HG02943 (cell line): ENCODE measurements around the gene NOTUM.
"Not testable (repeated sequence)": the region's sequence is repeated elsewhere in the genome, so short reads cannot be mapped to it uniquely, and the experiment has no call there.

Experiments
- ATAC-seq: cut with Tn5 transposase; IDR thresholded peaks from one replicate; pipeline ENCODE4 v1.9.1; 2021; ENCODE audit warnings: mild to moderate bottlenecking, low read depth, moderate library complexity; ENCODE audit not compliant: unreplicated experiment

Gene NOTUM

GRCh38 chr17:81959362-81960129 is 1.4 kb downstream of the NOTUM start:
- ATAC-seq: no peak

DNA sequence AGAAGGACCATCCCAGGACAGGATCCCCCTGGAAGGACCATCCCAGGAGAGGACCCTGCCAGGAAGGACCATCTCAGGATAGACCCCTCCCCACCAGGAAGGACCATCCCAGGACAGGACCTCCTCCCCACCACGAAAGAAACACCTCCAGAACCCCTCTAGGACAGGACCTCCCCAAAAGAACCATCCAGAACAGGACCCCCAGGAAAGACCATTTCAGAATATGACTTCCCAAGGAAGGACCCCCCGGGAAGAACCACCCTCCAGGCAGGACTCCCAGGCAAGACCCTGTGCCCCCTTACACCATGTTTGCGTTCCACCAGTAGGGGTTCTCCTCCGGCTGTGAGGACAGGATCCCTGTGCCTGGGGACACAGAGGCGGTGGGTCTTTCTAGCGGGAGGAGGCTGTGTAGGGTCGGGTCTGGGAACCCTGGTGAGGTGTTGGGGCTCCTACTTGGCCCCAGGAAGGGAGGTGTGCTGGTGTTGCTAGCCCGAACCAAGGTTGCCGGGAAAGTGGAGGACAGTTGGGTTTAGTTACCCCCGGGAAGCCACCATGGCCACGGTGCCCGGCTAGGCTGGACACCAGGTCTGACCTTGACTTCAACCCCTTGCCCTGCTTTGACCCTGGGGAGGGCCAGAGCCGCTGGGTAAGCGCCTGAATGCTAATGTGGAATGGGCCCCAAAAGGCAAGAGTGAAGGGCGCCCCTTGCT is 2.2 kb downstream of the NOTUM start:
- no peak for ATAC-seq

DNA sequence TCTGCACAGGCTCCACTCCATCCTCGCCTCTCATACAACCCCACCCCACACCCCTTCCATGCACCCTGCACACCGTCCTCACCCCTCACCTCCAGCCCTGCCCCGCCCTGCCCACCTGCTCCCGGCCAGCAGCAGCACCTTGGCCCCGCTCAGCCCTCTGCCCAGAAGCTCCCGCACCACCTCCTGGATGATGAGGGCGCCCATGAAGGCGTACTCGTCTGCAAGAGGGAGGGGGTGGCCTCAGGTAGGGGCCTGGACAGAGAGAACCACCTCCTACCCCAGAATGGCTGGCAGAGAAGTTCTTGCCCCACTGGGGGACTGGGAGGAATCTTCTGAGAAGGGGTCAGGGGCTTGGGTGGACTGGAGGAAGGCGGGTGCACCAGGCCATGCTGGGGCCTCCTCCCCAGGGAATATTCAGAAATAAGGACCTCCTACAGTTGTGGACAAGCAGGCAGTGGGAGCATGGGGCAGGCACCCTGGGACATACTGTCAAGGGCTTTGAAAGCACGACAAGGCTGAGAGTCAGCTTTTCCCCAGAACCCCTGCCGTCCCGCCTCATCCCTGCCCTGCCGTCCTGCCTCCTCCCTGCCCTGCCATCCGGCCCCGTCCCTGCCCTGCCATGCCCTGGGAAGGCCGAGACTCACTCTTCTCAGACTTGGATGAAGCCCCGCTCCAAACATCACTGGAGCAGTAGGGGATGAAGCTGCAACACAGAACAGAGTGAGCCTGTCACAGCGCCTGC is 3.1 kb downstream of the NOTUM start:
- ATAC-seq: no peak

DNA sequence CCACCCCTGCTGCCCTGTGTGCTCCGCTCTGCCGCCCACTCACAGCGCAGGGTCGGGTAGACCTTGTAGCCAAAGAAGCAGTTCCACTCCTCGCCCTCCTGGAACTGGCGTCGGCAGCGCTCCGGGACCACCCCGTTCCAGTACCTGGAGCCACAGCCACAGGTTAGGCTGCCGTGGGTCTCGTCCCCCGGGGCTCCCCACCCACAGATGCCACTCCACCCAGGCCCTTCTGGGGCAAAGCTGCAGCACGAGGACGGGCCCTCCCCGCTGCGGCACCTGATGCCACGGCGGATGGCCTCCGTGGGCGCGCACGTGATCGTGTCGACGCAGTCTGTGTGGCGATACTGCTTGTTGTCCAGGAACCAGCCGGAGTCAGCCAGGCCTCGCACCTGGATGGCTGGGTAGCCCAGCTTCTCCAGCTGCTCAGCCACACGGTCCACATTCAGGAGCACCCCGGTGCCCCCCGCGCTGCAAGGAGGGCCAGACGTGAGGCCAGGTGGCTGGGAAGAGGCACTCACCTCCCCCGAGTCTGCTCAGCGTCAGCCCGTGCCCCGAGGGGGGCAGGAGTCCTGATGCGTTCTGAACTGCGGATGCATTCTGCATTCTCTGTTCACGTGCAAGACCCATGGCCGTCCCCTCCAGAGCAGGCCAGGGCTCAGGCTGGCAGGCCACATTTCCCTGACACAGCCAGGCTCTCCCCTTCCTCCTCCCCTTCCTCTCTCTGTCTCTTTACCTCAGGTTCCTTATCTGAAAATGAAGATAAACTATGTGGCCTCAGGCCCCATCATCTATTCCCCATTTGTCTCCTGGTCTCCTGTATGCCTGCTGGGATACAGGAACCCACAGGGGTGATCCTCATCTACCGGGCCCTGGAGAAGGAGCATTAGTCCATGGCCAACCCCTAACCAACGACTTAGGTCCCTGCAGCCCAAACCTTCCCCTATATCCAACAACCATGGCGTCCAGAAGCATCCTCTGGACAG is 4.1 kb downstream of the NOTUM start:
- no peak for ATAC-seq

DNA sequence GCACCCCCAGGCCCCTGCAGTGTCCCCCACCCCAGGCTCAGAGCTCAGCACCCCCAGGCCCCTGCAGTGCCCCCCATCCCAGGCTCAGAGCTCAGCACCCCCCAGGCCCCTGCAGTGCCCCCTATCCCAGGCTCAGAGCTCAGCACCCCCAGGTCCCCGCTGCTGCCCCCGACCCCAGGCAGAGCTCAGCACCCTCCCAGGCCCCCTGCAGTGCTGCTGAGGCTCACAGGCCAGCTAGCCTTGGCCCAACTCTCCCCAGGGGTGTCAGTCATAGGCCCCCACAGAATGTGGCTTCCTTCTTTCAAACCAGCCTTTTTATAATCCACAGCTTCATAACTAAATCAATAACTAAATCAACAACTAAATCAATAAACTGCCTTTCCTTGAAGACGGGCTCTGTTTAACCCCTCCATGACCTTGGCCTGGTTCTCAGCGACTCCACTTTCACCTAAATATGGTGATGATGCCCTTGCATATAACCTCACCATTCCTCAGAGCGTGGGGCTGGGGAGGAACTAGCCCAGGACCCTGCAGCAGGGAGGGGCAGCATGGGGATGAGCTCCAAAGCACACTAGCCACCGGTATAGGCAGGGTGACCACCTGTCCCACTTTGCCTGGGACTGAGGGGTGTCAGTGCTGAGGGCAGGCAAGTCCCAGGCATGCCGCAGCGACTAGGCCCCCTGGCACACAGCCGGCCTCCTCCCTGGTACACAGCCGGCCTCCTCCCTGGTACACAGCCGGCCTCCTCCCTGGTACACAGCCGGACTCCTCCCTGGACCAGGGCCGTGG is 5.0 kb downstream of the NOTUM start:
- ATAC-seq: no peak

DNA sequence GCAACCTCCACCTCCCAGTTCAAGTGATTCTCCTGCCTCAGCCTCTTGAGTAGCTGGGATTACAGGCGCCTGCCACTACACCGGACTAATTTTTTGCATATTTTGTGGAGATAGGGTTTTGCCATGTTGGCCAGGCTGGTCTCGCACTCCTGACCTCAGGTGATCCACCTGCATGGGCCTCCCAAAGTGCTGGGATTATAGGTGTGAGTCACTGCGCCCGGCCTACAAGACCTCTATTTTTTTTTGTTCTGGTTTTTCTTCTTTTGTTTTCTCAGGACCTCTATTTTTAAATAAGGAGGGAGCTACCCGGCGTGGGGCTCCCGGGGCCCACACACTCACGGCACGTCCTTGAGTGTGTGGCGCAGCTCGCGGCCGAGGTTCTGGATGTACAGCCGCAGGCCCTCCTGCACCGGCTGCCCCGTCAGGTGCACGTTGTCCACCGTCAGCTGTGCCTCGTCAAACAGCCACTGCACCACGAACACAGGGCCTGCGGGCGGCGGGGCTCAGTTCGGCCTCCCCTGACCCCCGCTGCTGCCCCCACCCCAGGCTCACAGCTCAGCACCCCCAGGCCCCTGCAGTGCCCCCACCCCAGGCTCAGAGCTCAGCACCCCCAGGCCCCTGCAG is 5.8 kb downstream of the NOTUM start:
- no peak for ATAC-seq

DNA sequence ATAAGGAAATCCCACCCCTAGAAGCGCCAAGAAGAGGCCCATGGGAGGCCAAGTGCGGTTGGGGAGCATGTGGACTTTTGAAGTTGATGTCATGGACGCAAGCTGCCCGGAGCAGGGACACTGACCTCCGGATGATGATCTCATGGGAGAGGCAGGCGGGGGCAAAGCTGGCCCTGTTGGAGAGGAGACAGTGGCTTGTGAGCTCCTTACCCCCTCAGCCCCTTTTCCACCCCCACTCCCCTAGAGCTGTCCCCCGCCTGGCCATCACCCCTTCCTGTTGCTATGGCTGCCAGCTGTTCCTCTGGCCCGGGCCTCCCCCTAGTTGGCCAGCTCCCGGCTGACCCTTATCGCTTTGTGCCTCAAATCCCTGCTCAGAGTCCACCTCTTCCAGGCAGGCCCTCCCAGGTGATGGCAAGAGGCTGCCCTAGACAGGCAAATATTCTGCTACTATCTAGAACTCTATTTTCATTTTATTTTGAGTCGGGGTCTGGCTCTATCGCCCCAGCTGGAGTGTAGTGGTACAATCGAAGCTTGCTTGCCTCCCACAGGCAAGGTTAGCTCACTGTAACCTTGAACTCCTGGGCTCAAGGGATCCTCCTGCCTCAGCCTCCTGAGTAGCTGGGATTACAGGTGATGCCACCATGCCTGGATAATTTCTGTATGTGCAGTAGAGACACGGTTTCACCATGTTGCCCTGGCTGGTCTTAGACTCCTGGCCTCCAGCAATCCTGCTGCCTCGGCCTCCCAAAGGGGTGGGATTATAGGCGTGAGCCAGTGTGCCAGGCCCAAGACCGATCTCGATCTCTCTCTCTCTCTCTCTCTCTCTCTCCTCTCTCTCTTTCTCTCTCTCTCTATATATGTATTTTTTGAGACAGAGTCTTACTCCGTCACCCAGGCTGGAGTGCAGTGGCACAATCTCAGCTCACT is 6.6 kb downstream of the NOTUM start:
- no peak for ATAC-seq

DNA sequence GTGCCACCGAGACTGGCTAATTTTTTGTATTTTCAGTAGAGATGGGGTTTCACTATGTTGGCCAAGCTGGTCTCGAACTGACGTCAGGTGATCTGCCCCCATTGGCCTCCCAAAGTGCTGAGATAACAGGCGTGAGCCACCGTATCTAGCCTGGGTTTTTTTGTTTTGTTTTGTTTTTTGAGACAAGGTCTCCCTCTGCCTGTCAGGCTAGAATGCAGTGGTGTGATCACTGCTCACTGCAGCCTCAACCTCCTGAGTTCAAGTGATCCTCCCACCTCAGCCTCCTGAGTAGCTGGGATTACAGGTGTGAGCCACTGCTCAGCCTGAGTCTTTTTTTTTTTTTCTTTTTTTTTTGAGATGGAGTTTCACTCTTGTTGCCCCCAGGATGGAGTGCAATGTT is 7.5 kb downstream of the NOTUM start:
- not testable (repeated sequence) for ATAC-seq

GRCh38 chr17:81952792-81953228 is 8.2 kb downstream of the NOTUM start:
- no peak for ATAC-seq

DNA sequence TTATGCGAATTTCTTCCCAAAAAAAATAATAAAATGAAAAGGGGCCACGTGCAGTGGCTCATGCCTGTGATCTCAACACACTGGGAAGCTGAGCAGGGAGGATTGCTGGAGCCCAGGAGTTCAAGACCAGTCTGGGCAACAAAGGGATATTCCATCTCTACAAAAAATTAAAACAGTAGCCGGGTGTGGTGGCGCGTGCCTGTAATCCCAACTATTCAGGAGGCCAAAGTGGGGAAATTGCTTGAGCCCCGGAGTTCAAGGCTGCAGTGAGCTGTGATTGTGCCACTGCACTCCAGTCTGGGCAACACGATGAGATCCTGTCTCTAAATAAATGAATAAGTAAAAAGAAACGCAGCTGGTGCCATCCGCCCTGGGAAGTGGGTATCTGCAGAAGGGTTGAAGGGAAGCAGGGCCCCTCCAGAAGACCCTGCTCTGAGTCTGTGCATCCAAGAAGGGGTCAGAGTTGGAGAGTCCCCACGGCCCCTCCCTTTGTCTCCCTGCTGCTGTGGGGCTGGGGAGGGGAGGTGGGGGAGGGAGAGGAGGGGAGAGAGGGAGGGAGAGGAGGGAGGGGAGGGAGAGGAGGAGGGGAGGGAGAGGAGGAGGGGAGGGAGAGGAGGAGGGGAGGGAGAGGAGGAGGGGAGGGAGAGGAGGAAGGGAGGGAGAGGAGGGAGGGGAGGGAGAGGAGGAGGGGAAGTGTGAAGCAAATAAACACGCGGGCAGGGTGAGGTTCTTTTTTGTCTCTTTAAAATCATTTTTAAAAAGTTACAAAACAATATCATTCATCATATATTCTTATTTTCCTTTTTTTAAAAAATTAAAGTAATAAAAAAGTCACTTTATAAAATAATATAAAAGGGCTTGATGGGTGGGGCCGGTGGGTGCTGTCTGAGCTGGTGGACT is 9.0 kb downstream of the NOTUM start:
- ATAC-seq: no peak

DNA sequence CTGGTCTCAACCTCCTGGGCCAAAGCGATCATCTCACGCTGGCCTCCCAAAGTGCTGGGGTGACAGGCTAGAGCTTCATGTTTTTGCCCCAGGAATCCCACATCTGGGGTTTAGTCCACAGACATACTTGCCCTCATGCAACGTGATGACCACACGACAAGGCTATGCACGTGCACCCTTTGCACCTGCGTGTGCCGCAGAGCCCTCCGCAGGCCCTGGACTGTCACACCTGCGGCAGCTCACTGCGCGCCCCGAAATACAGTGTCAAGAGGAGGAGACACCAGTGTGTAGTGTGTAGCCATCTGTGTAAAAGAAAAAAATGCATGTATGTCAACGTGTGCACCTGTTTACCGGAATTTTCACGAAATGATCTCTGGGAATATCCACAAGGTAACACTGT is 10.5 kb downstream of the NOTUM start:
- ATAC-seq: no peak

- no peak for ATAC-seq
These were observed 12.2 kb downstream of the NOTUM start for GRCh38 chr17:81948635-81949378.

DNA sequence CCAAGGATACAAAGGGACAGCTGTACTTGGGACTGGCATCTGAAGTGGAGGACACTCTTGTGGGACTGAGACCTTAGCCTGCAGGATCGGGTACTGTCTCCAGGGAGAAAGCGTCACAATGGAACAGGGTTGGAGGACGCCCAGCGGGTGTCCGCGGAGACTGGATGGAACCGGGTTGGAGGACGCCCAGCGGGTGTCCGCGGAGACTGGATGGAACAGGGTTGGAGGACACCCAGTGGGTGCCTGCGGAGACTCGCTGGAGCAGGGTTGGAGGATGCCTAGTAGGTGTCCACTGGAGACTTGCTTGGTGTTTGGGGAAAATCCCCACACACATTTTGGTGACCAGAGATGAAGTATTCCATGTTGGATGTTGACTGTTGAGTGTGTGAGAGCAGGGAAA is 13.8 kb downstream of the NOTUM start, which contains the start of gene MYADML2:
Gene MYADML2, minus strand, starts transcription at position 45 of the 400 bp plus-strand sequence. CDS start 5,492 bp downstream, outside the sequence.
- no peak for ATAC-seq

DNA sequence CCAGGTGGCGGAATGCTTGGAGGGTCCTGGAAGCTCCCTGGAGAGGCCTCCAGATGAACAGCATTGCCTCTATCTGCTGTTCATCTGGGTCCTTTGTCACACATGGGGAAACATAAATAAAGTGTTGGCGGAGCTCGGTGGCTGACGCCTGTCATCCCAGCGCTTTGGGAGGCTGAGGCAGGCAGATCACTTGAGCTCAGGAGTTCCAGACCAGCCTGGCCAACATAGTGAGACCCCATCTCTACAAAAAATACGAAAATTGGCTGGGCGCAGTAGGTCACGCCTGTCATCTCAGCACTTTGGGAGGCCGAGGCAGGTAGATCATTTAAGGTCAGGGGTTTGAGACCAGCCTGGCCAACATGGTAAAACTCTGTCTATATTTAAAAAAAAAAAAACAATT is 16.1 kb downstream of the NOTUM start:
- ATAC-seq: no peak

- no peak for ATAC-seq
These were observed 18.8 kb downstream of the NOTUM start for GRCh38 chr17:81942167-81942553.
